Measurements from ENCODE around the gene ADSS1.

ADSS1 gene

DNA sequence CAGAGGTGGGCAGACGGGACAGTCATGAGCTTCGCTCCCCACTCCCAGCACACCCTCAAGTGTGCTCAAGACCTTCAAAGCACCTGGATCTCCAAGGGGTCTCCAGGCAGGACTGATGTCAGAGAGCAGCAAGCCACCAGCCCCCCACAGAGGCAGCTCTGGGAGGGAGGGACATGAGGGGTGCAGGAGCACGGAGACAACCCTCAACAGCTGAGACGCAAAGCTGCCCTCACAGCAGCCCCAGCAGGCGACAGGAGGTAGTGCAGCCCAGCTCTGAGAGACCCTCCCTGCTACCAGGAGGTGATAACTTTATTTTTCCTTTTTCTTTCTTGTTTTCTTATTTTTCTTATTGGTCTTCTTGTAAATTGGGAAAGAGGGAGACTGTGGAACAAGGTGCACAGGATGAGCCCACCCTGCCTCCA is 46.8 kb downstream of the ADSS1 start:
- DNase-seq, result peak in 2 of 3 donors; percentile 27 to 46

- DNase-seq, result no peak
Observed at GRCh38 chr14:104771374-104771773, 47.3 kb downstream of the ADSS1 start.

- DNase-seq, result no peak
Observed at GRCh38 chr14:104771918-104772706, 48.1 kb downstream of the ADSS1 start.

- DNase-seq, result no peak
Observed at GRCh38 chr14:104772707-104773504, 48.9 kb downstream of the ADSS1 start.

DNA sequence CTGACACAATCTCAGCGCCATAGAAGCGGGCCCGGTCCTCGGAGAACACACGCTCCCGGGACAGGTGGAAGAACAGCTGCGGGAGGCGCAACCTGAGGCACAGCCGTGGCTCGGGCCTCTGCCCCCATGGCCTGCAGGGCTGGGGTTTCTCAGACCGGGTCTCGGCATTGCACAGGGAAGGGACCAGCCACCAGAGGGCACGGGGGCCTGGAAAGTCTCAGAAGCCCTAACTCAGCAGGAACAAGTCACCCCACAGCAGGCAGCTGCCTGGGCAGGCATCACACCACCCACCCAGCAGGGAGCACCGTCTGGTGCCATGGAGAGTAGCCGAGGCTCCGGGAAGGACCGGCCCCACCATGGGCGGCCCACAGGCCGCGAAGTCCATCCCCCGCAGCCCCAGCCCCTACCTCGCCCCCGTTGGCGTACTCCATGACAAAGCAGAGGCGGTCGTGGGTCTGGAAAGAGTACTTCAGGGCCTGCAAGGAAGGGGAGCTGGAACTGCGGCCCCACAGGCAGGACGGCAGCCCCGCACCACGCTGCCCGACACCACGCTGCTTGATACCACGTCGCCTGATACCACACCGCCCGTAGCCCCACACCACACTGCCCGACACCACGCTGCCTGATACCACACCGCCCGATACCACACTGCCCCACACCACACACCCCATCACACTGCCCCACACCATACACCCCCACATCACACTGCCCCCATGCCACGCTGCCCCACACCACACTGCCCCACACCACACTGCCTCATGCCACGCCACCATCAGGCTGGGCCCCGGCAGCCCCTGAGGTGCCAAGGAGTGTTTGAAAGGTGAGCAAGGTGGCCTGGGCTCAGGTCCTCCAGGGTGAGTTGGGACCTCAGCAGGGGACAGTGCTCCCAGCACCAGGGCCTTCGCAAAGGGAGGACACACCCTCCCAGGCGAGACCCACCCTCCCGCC is 49.8 kb downstream of the ADSS1 start:
- DNase-seq, result no peak

DNA sequence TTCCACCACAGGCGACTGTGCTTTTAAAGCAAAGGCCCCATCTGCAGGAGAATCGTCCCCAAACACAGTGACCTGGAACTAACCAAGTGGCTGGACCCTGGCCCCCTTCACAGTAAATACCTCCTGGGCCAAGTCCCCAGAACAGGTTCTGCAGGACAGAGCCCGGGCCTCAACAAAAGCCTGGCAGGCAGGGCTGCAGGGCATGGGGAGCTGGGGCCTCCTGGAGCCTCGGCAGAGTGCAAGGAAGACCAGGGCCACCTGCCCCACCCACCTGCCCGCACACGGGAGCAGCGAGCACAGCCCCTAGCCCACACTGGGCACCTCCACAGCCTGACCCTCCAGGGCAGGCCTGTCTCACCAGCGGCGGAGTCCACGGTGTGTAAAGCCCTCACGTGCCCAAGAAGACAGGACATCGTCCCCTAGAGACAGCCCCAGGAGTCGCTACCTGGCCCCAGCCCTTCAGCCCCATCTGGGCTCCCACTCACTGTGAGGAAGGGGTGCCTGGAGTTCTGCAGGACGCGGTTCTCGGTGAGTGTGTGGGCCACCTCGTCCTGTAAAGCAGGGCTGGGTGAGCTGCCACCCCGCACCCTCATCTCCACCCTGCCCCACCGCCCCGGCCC is 50.5 kb downstream of the ADSS1 start:
- DNase-seq, result no peak

DNA sequence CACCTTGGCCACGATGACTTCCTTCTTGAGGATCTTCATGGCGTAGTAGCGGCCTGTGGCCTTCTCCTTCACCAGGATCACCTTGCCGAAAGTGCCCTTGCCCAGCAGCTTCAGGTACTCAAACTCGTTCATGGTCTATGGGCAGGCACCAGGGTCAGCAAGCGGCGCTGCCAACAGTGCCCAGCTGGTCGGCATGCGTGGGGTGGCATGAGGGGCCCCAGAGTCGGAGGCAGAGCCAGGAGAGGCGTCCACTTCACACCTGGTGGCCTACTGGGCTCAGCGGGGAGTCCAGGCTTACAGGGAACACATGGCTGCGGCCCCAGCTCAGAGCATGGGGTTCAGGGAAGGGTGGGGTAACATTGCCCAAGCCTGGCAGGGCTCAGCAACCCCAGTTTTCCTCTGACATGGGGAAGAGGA is 51.1 kb downstream of the ADSS1 start:
- DNase-seq, result no peak

DNA sequence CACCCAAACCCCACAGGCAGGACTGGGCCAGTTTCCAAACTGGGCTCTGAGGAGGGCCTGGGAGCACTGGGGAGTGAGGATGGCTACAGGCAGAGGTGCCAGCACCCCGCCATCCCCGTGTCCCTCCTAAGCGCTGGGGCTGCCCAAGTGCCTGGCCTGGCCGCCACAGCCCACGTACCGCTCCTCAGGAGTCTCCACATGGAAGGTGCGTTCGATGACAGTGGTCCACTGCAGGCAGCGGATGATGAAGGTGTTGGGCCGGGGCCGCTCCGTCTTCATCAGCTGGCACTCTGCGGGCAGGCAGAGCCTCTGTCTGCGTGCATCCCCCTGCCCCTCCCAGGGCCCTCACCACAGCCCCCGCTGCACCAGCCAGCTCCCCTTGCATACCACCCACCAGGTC is 52.5 kb downstream of the ADSS1 start:
- DNase-seq, result no peak

DNA sequence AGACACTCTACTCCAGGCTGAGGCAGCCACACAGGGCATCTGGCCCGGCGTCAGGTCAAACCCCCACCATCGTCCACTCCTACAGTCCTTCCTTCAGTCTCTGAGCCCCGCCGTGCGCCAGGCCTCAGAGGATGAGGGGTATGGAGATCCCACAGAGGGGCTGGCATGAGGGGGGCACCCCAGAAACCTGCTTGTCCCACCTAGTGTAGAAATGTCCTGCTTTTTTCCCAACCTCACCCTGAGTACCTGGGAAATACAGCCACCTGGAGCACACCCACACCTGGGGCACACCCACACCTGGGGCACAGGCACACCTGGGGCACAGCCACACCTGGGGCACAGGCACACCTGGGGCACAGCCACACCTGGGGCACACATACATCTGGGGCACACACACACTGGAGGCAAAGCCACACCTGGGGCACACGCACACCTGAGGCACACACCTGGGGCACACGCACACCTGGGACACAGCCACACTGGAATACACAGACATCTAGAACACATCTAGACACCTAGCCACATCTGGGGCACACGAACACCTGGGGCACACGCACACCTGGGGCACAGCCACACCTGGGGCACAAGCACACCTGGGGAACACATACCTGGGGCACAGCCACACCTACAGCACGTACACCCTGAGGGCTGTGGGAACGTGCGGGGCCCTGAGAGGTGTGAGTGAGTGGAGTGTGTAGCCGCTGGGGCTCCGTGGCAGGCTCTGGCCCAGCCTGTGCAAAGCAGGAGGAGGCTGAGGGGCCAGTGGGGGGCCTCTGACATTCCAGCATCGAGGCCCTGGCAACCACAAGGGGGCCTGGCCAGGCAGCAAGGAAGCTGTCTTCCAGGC is 53.2 kb downstream of the ADSS1 start:
- no peak for DNase-seq

DNA sequence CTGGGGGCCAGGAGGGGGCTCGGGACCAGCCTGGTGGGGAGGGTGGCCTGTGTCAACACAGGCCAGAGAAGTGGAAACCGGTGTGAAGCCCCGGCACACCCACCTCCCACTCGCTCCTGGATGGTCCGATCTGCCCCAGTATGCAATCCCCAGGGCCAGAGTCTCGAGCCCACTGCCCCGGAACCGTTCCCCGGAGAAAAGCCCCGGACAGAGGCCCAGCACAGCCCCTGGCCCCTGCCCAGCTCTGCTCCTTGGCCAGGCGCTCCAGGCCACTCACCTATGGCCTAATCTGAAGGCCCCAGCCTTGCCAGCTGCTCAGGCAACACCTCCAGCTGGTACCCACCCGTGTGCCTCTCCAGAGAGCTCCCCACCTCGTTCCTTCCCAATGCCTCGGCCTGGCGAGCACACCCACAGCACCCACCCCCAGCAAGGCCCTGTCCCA is 53.8 kb downstream of the ADSS1 start:
- DNase-seq, result no peak

DNA sequence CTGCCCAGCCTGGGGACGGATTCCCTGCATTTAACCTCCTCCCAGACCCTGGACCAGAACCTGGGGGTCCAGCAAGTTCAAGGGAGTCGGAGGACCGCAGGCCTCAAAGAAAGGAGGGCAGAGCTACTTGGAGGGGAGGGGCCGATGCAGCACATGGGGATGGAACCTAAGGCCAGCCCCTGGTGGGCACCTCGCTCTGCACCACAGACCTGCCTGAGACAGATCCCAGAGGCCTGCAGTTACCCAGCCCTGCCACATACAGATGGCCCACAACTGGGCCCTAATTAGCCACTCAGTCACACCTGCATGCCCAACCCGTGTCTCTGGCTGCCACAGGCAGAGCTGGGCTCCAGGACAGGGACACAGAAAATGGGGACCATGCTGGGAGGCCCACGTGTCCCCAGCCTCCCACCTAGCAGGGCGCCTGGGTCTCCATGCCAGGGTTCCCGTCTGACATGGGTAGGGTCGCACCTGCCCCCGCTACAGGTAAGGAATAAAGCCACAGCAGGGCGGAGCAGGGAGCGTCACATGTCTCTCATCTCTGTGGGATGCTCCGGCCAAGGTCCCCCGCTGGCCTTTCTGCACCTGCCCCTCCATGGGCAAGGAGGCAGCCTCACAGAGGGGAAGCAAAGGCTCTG is 54.8 kb downstream of the ADSS1 start:
- no peak for DNase-seq

- DNase-seq, result no peak
Observed at GRCh38 chr14:104779776-104780512, 55.9 kb downstream of the ADSS1 start.

GRCh38 chr14:104780513-104781030 is 56.5 kb downstream of the ADSS1 start:
- DNase-seq, result no peak

DNA sequence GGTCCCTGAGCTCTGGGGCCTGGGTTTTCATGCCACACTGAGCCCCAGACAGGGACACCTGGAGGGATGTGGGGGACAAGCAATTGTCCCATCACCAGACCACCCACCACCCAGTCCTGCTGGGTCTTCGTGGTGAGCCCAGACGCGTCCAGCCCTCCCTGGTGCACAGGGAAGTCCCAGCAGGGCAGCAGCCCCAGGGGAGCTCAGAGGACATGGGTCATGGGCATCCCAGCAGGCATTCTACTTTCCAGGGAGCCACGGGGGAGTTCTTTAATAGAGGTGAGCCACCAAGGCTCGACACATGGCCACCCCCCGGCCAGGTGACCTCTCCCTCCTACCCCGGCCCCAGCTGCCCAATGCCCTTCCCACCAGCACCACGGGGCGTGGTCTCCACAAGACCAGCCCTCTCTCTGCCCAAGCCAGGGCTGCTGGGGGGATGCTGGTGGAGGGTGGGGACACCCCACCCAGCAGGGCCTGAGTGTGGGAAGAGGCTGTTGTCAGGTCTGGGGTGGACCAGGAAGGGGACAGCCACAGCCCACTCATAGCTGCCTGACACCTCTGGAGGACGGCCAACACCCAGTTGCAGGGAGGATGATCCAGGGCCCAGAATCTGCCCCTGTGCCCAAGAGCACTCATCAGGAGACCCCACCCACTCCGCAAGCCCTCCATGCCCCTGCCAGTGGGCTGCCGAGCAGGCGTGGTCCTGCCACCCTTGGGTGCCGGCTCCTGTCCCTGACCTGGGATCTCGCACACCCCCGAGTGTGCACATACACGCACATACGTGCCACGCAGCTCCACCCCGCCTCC is 57.4 kb downstream of the ADSS1 start:
- DNase-seq, result no peak

GRCh38 chr14:104782086-104782807 is 58.2 kb downstream of the ADSS1 start:
- no peak for DNase-seq

- DNase-seq, result no peak
Observed at GRCh38 chr14:104782808-104783139, 58.7 kb downstream of the ADSS1 start.

DNA sequence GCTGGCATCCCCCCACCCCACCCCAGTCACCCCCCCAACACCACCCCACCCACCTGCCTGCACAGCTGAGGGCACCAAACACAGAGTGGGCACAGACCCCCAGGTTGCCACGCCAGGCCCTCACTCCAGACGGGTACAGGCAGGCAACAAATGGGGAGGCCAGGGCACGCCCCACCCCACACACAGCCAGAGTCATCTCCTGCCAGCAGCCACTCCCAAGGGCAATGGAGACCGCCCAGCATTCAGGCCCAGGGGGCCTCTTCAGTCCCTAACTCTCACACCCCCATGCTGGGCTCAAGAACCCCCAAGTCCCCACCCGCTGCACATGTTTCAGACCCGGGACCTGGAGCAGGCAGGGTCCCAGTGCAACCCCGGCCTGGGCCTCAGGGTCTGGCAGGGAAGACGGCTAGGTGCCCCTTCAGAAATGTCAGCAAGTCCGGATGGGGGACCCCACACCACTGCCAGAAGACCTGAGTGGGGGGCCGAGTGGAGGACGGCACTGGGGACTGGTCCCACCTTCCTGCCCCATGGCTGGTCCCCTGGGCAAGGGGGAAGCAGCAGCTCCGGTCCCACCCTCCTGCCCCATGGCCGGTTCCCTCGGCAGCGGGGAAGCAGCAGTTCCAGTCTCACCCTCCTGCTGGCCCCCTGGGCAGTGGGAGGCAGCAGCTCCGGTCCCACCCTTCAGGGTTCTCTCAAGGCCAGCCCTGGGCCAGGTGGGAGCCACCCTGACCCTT is 59.6 kb downstream of the ADSS1 start:
- DNase-seq, result no peak

- no peak for DNase-seq
Observed at GRCh38 chr14:104784218-104784568, 60.2 kb downstream of the ADSS1 start.

All from suppressor macrophage treated with lipopolysaccharide for 1 hour (primary cell).